KOPT-K1 (cell line): ENCODE results near the gene ORMDL1.

ENCODE experiments used
- H3K27ac ChIP-seq: fragments of 200-600 bp; sonication (generic); 2 replicates; pipeline ENCODE4 v1.5.1; 2016; ENCODE audit warnings: antibody characterized with exemption, mild to moderate bottlenecking, low read depth, low read length; ENCODE audit not compliant: poor library complexity, severe bottlenecking
- H3K36me3 ChIP-seq: fragments of 200-600 bp; sonication (generic); 2 replicates; pipeline ENCODE4 v1.5.1; 2017; ENCODE audit warnings: antibody characterized with exemption, mild to moderate bottlenecking, low read length, moderate library complexity; ENCODE audit not compliant: insufficient read depth
- H3K9me3 ChIP-seq: fragments of 200-600 bp; sonication (generic); 2 replicates; pipeline ENCODE4 v1.5.1; 2017; ENCODE audit warnings: antibody characterized with exemption, low read length, mild to moderate bottlenecking; ENCODE audit not compliant: insufficient read depth, poor library complexity, severe bottlenecking

ORMDL1 gene

GRCh38 chr2:189783927-189784867, at the start of gene ORMDL1, which contains the start of gene PMS1:
Gene ORMDL1, minus strand, starts transcription at chr2:189784339. Its CDS starts 1,744 bp downstream, at chr2:189782595.
Gene PMS1, plus strand, starts transcription at chr2:189784450. Its CDS starts 7,360 bp downstream, at chr2:189791810.
- Histone ChIP-seq H3K27ac (peak within 1 kb of the TSS; percentile 80), H3K36me3 (peaks cover 54% of the 10 kb centered on the region)

GRCh38 chr2:189830510-189830909, 46.4 kb upstream of the ORMDL1 start:
- Histone ChIP-seq H3K9me3 (no peaks in the 10 kb centered on the region), H3K27ac (no peak overlapping the region), H3K36me3 (peaks cover 66% of the 10 kb centered on the region)

More at GRCh38 chr2:189783927-189784867, at the start of gene ORMDL1, which contains the start of gene PMS1:
- H3K9me3 ChIP-seq: no peaks in the 10 kb centered on the region

- peaks cover 74% of the 10 kb centered on the region for H3K36me3 ChIP-seq
- no peaks in the 10 kb centered on the region for H3K9me3 ChIP-seq
- H3K27ac ChIP-seq: no peak overlapping the region
Measured at GRCh38 chr2:189829102-189829833, 45.1 kb upstream of the ORMDL1 start.

- no peaks in the 10 kb centered on the region for H3K9me3 ChIP-seq
- H3K27ac ChIP-seq: no peak overlapping the region
- peaks cover 65% of the 10 kb centered on the region for H3K36me3 ChIP-seq
Measured at GRCh38 chr2:189826039-189826438, 41.9 kb upstream of the ORMDL1 start.

- Histone ChIP-seq H3K36me3 (peaks cover 66% of the 10 kb centered on the region), H3K27ac (no peak overlapping the region), H3K9me3 (no peaks in the 10 kb centered on the region)
Measured at GRCh38 chr2:189824694-189825396, 40.7 kb upstream of the ORMDL1 start.

GRCh38 chr2:189821953-189822748, 38.0 kb upstream of the ORMDL1 start:
- no peaks in the 10 kb centered on the region for H3K9me3 ChIP-seq
- peaks cover 68% of the 10 kb centered on the region for H3K36me3 ChIP-seq
- H3K27ac ChIP-seq: no peak overlapping the region

GRCh38 chr2:189819297-189819704, 35.2 kb upstream of the ORMDL1 start:
- Histone ChIP-seq H3K36me3 (peaks cover 61% of the 10 kb centered on the region), H3K27ac (no peak overlapping the region)

GRCh38 chr2:189818249-189819038, 34.3 kb upstream of the ORMDL1 start:
- peaks cover 69% of the 10 kb centered on the region for H3K36me3 ChIP-seq
- H3K27ac ChIP-seq: no peak overlapping the region

More at GRCh38 chr2:189819297-189819704, 35.2 kb upstream of the ORMDL1 start:
- H3K9me3 ChIP-seq: no peaks in the 10 kb centered on the region

GRCh38 chr2:189803431-189803830, 19.3 kb upstream of the ORMDL1 start:
- no peak overlapping the region for H3K27ac ChIP-seq

More at GRCh38 chr2:189818249-189819038, 34.3 kb upstream of the ORMDL1 start:
- no peaks in the 10 kb centered on the region for H3K9me3 ChIP-seq

GRCh38 chr2:189802396-189802912, 18.3 kb upstream of the ORMDL1 start:
- Histone ChIP-seq H3K27ac (no peak overlapping the region), H3K36me3 (peaks cover 90% of the 10 kb centered on the region), H3K9me3 (no peaks in the 10 kb centered on the region)

More at GRCh38 chr2:189803431-189803830, 19.3 kb upstream of the ORMDL1 start:
- H3K36me3 ChIP-seq: peaks cover 90% of the 10 kb centered on the region
- H3K9me3 ChIP-seq: no peaks in the 10 kb centered on the region

- Histone ChIP-seq H3K36me3 (peaks cover 94% of the 10 kb centered on the region), H3K27ac (no peak overlapping the region), H3K9me3 (no peaks in the 10 kb centered on the region)
Measured at GRCh38 chr2:189799531-189799930, 15.4 kb upstream of the ORMDL1 start.

GRCh38 chr2:189799030-189799331, 14.8 kb upstream of the ORMDL1 start:
- Histone ChIP-seq H3K36me3 (peaks cover 94% of the 10 kb centered on the region), H3K27ac (no peak overlapping the region), H3K9me3 (no peaks in the 10 kb centered on the region)

GRCh38 chr2:189798312-189799029, 14.3 kb upstream of the ORMDL1 start:
- Histone ChIP-seq H3K9me3 (no peaks in the 10 kb centered on the region), H3K36me3 (peaks cover 94% of the 10 kb centered on the region), H3K27ac (no peak overlapping the region)
